ENCODE measurements around the gene FASLG. TPM values are rescaled to one million over a fixed set of nuclear protein-coding genes. Genes with fewer than 3 reads are reported as not detected.

FASLG gene
- total RNA-seq, 2 experiments from 2014 or later: 59.9 to 61.8 TPM

DNA sequence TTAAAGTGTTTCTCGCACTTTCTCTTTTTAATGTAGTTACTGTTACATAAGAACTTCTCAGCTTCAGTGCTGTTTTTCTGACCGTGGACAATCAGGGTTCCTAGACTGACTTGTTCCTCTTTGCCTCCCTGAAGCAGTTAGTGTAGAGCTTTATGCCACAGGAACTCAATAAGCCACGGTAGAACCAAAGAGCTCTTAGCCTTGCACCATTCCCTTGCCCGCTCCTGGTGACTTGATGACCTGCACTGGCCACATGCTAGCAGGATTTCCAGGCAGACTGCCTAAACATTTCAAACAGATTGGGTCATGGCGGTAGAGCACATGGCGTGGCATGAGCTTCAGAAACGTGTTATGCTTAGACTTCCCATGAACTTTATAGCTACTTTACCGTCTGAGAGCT is 18.8 kb upstream of the FASLG start:
- ChIA-PET POLR2A (interaction anchor here (1.3 to 3.0 kb wide), 4 partner anchors 19 to 30 kb away, joined by 3 to 12 read pairs (median 8); partner anchors contain the start of gene FASLG), CTCF (interaction anchor here (1.2 to 1.7 kb wide), 6 partner anchors 16 to 59 kb away, joined by 3 to 8 read pairs (median 5); partner anchors contain the start of gene FASLG)

- ChIA-PET CTCF (interaction anchor here (0.5 to 0.8 kb wide), 2 partner anchors 31 to 1226 kb away, joined by 3 read pairs; partner anchors contain the start of genes GAS5 and ZBTB37), POLR2A (interaction anchor here (0.7 kb wide), 1 partner anchor 21 kb away, joined by 3 read pairs; no protein-coding TSS in a partner anchor)
Observed at GRCh38 chr1:172641492-172641891, 17.4 kb upstream of the FASLG start.

DNA sequence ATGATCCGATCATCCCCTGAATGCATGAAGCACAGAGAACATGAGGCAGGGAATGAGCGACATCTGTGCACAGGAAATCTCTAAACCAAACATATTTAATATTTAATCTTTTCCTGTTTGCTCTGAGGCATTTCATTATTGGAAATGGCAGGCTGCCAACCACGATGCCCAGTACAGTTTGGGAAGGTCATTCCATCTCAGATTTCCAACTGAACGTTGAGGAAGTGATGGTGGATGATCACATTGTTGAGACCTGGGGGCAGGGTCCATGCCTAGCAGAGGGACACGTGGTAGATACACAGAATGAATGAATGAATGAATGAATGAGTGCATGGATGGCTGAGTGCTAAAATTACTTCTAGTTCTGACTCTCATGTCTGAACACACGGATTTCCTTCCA is 15.9 kb upstream of the FASLG start:
- ChIA-PET POLR2A (interaction anchor here (0.7 kb wide), 1 partner anchor 32 kb away, joined by 3 read pairs; no protein-coding TSS in a partner anchor), CTCF (no interaction called here)

- ChIA-PET POLR2A (no interaction called here), CTCF (interaction anchor here (1.2 to 1.6 kb wide), 2 partner anchors 12 to 14 kb away, joined by 3 to 6 read pairs; partner anchors contain the start of gene FASLG)
Observed at GRCh38 chr1:172646653-172647052, 12.2 kb upstream of the FASLG start.

GRCh38 chr1:172647110-172647564 is 11.8 kb upstream of the FASLG start:
- CTCF ChIA-PET: interaction anchor here (1.2 to 1.6 kb wide), 2 partner anchors 12 to 13 kb away, joined by 3 to 6 read pairs; partner anchors contain the start of gene FASLG

DNA sequence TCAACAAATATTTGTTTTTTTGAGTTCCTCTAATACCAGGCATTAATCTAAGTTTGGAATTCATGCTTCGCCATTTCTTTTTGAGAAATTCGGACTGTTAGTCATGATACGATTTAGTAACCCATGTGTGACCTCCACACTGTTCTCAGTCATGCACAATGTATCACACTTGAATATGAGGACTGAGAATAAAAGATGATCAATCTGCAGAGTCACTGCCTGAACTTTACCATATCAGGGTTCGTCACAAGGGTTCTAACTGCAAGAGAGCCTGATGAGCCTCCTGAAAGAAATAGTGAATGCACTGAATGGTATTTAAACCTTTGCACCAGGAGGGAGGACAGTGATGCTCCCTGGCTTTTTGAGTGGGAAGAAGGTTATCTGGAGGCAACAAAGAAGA is 10.9 kb upstream of the FASLG start:
- ChIA-PET CTCF (interaction anchor here (1.6 kb wide), 1 partner anchor 11 kb away, joined by 6 read pairs; the partner anchor contains the start of gene FASLG), POLR2A (no interaction called here)

More at GRCh38 chr1:172647110-172647564, 11.8 kb upstream of the FASLG start:
- POLR2A ChIA-PET: no interaction called here

DNA sequence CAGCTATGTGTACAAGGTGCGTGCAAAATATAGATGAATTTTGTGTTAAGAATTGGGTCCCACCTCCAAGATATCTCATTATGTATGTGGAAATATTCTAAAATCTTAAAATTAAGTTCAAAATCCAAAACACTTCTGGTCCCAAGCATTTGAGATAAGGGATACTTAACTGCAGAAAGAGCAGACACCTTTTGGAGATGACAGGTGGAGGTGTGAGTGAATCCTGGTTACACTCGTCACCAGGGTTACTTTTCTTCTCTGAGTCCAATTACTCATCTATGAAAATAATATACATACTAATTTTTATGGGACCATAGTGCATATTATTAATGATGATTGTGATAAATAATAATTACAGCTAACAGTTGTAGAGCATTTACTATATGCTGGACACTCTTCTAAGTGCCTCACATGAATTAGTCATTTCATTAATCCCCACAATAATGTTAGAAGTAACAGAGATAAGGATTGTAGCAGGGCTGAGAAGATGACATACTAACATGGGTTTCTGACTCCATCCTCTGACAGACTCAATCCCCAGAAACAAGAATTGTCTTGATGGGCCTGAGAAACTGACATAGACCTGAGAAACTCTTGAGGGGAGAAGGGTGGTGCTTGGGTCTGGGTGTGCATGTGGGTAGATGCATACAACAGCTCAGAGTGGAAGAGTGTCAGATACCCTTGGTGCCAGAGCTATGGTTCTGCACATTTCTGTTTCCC is 8.3 kb upstream of the FASLG start:
- CTCF ChIA-PET: interaction anchor here (0.5 kb wide), 1 partner anchor 251 kb away, joined by 3 read pairs; no protein-coding TSS in a partner anchor
- POLR2A ChIA-PET: no interaction called here

- ChIA-PET CTCF (no interaction called here), POLR2A (no interaction called here)
Observed at GRCh38 chr1:172653015-172653709, 5.7 kb upstream of the FASLG start.

DNA sequence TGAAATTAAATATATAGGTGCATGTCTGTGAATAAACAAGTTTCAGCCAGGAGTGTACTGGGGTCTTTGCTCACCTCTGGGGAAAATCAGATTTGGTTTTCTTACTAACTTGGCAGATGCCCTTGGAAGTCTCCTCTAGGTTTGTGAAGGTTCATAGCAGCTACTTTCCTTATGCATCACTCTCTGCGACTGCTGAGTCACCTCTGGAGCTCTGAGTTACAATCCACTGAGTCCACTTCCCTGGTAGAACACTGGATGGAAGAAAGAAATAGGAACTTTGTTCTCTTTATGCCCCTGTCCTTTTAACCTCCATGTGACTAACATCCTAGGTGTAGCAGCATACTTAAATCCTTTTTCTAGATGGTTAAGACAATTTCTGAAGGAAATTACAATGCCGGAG is 4.4 kb upstream of the FASLG start:
- POLR2A ChIA-PET: no interaction called here
- CTCF ChIA-PET: no interaction called here

DNA sequence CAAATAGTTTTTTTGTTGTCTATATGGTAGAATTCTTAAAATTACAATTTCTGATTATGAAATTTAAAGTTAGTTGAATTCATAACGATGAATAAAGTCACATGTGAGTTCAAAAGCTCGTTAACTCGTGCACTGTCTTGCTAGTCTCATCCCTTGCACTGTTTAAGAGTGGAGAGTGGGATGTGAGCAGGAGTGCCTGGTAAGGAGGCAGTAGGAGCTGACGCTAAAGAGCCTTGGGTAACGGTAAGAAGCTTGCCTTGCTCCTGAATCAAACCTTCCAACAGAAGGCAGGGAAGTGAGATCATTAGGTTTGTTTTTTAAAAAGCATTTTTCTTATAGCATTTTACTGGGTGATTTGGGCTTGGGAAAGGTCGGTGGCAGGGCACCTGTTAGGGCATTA is 2.3 kb upstream of the FASLG start:
- CTCF ChIA-PET: interaction anchor here (0.6 to 1.3 kb wide), 2 partner anchors 17 to 712 kb away, joined by 3 to 5 read pairs; no protein-coding TSS in a partner anchor
- POLR2A ChIA-PET: no interaction called here

DNA sequence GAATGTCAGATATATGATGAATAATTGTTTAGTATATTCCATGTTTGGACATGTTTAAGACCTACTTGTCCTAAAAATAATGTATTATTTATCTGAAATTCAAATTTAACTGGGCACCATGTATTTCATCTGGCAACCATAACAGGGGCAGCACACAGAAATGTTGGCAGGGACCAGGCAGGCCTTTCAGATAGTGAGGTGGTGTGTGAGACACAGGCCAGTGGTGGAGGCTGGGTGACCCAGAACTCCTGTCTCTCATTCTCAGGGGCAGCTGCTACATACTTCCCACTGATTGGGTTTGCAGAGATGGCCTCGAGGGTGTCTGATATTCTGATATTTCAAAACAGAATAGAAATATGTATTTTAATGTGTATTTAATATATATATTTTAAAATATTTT is 1.3 kb upstream of the FASLG start:
- ChIA-PET CTCF (interaction anchor here (0.9 to 1.6 kb wide), 3 partner anchors 14 to 62 kb away, joined by 3 to 8 read pairs (median 4); no protein-coding TSS in a partner anchor), POLR2A (no interaction called here)

DNA sequence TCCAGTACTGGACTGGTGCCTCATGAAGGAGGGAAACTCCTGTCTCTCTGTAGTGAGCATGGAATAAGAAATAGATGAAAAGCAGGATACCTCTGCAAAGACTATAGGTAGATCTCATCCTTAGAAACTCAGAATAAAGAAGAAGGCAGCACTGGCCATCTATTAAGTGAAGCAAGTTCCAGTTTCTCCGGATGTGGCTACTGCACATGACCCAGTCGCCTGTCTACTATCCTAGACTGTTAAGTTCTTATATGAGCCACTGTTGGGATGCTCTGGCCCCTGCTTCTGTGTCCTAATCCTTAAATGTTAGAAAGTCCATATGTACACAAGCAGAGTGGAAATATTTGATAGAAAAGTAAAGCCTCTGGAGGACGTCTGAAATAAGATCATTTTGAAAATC is 2.2 kb downstream of the FASLG start:
- ChIA-PET CTCF (interaction anchor here (0.5 to 1.8 kb wide), 3 partner anchors 14 to 59 kb away, joined by 3 to 6 read pairs (median 3); no protein-coding TSS in a partner anchor), POLR2A (interaction anchor here (0.7 to 1.3 kb wide), 3 partner anchors 10 to 128 kb away, joined by 4 to 5 read pairs (median 5); partner anchors contain the start of gene SUCO)

GRCh38 chr1:172662464-172663109 is 3.7 kb downstream of the FASLG start:
- ChIA-PET CTCF (interaction anchor here (1.2 kb wide), 1 partner anchor 24 kb away, joined by 5 read pairs; no protein-coding TSS in a partner anchor), POLR2A (interaction anchor here (0.6 to 1.7 kb wide), 4 partner anchors 21 to 55 kb away, joined by 3 to 12 read pairs (median 4); no protein-coding TSS in a partner anchor)

DNA sequence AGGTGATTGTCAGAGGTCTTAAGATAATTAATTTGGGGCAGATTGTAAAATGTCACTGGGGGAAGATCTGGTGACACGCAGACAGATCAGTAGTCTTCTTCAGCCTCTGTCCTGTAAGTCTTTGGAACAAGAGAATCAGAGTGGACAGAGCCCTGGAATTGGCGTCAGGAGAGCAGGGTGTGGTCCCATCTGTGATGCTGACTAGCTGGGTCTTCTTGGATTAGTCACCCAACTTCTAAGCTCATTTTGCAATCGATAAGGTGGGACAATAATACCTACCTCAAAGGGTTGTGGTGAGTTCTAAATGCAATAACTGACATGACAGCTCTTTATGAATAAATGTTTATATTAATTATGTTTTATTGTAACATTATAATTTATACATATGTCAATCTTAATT is 4.8 kb downstream of the FASLG start:
- ChIA-PET CTCF (interaction anchor here (1.1 to 1.4 kb wide), 4 partner anchors 21 to 81 kb away, joined by 3 to 4 read pairs (median 3); no protein-coding TSS in a partner anchor), POLR2A (interaction anchor here (0.5 to 1.5 kb wide), 2 partner anchors 21 to 45 kb away, joined by 3 read pairs; no protein-coding TSS in a partner anchor)

- ChIA-PET CTCF (no interaction called here), POLR2A (no interaction called here)
Observed at GRCh38 chr1:172668097-172668496, 9.2 kb downstream of the FASLG start.

GRCh38 chr1:172669011-172669410 is 10.1 kb downstream of the FASLG start:
- POLR2A ChIA-PET: no interaction called here
- CTCF ChIA-PET: no interaction called here

DNA sequence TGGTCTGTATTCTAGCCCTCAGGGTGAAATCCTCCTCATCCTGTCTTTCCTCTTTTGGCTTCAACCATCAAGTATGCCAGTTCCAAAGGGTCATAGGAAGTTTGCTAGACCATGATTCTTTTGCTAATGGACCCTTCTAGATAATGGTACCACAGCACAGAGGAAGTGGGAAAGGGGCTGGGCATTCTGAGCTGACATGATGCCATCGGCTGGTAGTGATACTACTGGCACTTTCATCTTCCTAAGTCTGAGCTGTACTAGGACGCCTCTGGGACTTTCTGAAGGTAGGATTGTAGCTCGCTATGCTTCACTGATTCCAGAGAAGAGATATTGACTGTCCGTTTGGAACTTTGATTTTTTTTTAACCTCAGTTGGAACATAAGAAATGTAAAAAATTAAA is 11.4 kb downstream of the FASLG start:
- ChIA-PET CTCF (interaction anchor here (0.6 to 1.5 kb wide), 5 partner anchors 28 to 519 kb away, joined by 3 to 7 read pairs (median 3); no protein-coding TSS in a partner anchor), POLR2A (interaction anchor here (0.9 to 1.8 kb wide), 5 partner anchors 10 to 31 kb away, joined by 3 to 11 read pairs (median 5); partner anchors contain the start of gene FASLG)

GRCh38 chr1:172670791-172671190 is 11.9 kb downstream of the FASLG start:
- ChIA-PET CTCF (interaction anchor here (0.7 to 1.5 kb wide), 4 partner anchors 27 to 57 kb away, joined by 3 to 7 read pairs (median 3); no protein-coding TSS in a partner anchor), POLR2A (interaction anchor here (0.6 to 1.8 kb wide), 6 partner anchors 10 to 45 kb away, joined by 3 to 11 read pairs (median 4); partner anchors contain the start of gene FASLG)

DNA sequence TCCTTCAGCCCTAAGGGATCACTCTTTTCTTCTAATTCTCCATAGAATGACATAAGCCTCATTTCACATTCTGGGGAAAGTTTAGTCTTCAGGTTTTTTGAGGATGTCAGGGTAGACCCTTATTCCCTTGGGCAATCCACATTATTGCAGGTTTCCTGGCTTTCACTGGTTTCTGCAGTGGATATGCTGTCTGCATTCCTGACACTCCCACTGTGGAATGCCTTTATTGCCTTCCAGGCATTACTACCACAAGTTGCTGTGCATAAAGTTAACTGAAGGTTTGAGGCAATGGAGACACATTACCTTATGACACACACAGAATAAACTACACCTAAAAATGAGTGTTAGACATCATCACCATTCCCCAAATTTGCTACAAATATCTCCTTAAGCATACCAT is 12.7 kb downstream of the FASLG start:
- CTCF ChIA-PET: interaction anchor here (1.1 kb wide), 1 partner anchor 46 kb away, joined by 3 read pairs; no protein-coding TSS in a partner anchor
- POLR2A ChIA-PET: interaction anchor here (1.8 kb wide), 1 partner anchor 12 kb away, joined by 11 read pairs; the partner anchor contains the start of gene FASLG
